HG02970 (cell line): ENCODE measurements around the gene SLC32A1.

ENCODE experiments used
- ATAC-seq: cut with Tn5 transposase; IDR thresholded peaks from one replicate; pipeline ENCODE4 v1.9.1; 2021; ENCODE audit warnings: mild to moderate bottlenecking, moderate library complexity, moderate number of reproducible peaks; ENCODE audit not compliant: unreplicated experiment, low FRiP score

SLC32A1 gene

GRCh38 chr20:38751360-38751976 is 27.2 kb downstream of the SLC32A1 start:
- ATAC-seq: no peak

- ATAC-seq: no peak
Measured at GRCh38 chr20:38752029-38752428, 27.7 kb downstream of the SLC32A1 start.

- no peak for ATAC-seq
Measured at GRCh38 chr20:38754924-38755323, 30.6 kb downstream of the SLC32A1 start.

GRCh38 chr20:38755324-38755910 is 31.1 kb downstream of the SLC32A1 start:
- no peak for ATAC-seq

GRCh38 chr20:38757145-38757775 is 33.0 kb downstream of the SLC32A1 start:
- no peak for ATAC-seq

GRCh38 chr20:38759106-38759505 is 34.8 kb downstream of the SLC32A1 start:
- ATAC-seq: no peak

GRCh38 chr20:38760978-38761377 is 36.7 kb downstream of the SLC32A1 start:
- ATAC-seq: no peak

- no peak for ATAC-seq
Measured at GRCh38 chr20:38762174-38762573, 37.9 kb downstream of the SLC32A1 start.

GRCh38 chr20:38763616-38764015 is 39.3 kb downstream of the SLC32A1 start:
- ATAC-seq: no peak

GRCh38 chr20:38764567-38765318 is 40.5 kb downstream of the SLC32A1 start:
- ATAC-seq: no peak

- ATAC-seq: no peak
Measured at GRCh38 chr20:38766071-38766470, 41.8 kb downstream of the SLC32A1 start.

- no peak for ATAC-seq
Measured at GRCh38 chr20:38769376-38770295, 45.4 kb downstream of the SLC32A1 start.

- ATAC-seq: no peak
Measured at GRCh38 chr20:38770546-38770945, 46.3 kb downstream of the SLC32A1 start.

- ATAC-seq: no peak
Measured at GRCh38 chr20:38770970-38771369, 46.7 kb downstream of the SLC32A1 start.

- no peak for ATAC-seq
Measured at GRCh38 chr20:38771621-38772020, 47.3 kb downstream of the SLC32A1 start.

- no peak for ATAC-seq
Measured at GRCh38 chr20:38774167-38774566, 49.9 kb downstream of the SLC32A1 start.

GRCh38 chr20:38776363-38776762 is 52.1 kb downstream of the SLC32A1 start:
- no peak for ATAC-seq
